SK-N-MC (cell line): ENCODE measurements around the gene DCST1.

Source experiments
- EZH2 ChIP-seq: fragments of 200-600 bp; sonication (generic); IDR thresholded peaks from one replicate; pipeline ENCODE4 v1.6.1; 2017; ENCODE audit warnings: antibody characterized with exemption
- FOXP2 ChIP-seq: optimal IDR thresholded peaks from 2 replicates; pipeline ENCODE3; 2011; ENCODE audit warnings: mild to moderate bottlenecking, moderate library complexity; ENCODE audit not compliant: insufficient read depth; ENCODE audit errors: extremely low read length, control extremely low read depth
- POLR2AphosphoS5 ChIP-seq: IDR thresholded peaks from 2 replicates; pipeline ENCODE4 v1.6.1; 2012; ENCODE audit warnings: mild to moderate bottlenecking, low read depth, low read length, borderline replicate concordance

DNA sequence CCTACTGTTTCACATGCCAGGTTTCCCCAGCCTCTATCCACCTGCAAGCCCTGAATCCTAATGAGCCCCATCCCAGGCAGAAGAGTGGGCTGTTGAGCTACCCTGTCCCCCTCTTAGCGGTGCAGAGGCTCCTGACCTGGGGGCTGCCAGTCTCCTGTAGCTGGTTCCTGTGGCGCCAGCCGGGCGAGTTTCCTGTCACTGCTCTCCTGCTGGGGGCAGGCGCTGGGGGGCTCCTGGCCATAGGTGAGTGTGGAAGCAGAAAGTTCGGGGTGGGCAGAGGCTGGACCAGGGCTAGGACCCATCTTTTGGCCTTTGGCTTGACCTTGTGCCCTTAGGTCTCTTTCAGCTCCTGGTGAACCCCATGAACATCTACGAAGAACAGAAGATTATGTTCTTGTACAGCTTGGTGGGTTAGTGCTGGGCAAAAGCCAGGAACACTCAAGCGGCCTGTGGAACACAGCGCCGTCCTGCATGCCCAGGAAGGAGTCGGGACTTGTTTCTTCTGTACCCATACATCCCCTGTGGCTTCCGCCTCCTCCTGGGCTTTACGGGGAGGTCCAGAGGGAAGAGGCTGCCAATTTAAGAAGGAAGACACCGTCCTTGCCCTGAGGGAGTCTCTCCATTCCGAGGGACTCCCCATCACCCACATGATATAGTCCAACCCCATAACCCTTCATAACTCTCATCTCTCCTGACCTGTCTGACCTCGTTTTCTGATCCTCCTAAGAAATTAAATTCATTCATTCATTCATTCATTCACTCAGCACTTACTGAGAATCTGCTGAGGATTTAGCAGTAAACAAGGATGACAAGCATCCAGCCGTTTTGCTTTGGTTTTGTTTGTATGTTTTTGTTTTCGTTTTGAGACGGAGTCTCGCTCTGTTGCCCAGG, 939 bp downstream of the DCST1 start:
- TF ChIP-seq EZH2, result no peak
- no peak for TF ChIP-seq POLR2AphosphoS5
- TF ChIP-seq FOXP2, result no peak
